Fibroblast of upper back skin (primary cell): ENCODE data around the gene MAST4.

Source experiments
- DNase-seq: peaks from one replicate; pipeline ENCODE4 v3.0.0-alpha.2; 2013

MAST4 gene

GRCh38 chr5:66969963-66970362 is 373.8 kb downstream of the MAST4 start:
- DNase-seq, result no peak

GRCh38 chr5:66972004-66972403 is 375.8 kb downstream of the MAST4 start:
- no peak for DNase-seq

GRCh38 chr5:66974256-66974655 is 378.1 kb downstream of the MAST4 start:
- peak; percentile 12 for DNase-seq

DNA sequence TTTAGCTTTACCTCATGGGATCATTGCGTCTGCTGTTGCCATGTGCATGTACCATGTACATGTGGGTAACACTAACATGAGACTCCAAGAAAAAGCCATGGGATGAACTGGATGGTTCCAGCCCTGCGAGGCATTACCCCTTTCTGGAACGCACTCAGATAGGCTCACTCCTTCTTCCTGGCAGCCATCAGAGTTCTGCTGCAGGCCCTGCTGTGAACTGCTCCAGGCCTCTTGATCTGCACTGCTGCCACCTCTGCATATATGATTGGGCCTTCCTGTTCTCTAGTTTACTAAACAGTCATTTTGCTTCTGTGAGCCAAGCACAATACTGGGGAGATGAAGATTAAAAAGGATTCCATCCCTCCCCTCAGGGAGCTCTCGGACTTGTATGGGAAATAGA is 379.9 kb downstream of the MAST4 start:
- no peak for DNase-seq

- DNase-seq, result no peak
Measured at GRCh38 chr5:66979738-66980137, 383.5 kb downstream of the MAST4 start.

DNA sequence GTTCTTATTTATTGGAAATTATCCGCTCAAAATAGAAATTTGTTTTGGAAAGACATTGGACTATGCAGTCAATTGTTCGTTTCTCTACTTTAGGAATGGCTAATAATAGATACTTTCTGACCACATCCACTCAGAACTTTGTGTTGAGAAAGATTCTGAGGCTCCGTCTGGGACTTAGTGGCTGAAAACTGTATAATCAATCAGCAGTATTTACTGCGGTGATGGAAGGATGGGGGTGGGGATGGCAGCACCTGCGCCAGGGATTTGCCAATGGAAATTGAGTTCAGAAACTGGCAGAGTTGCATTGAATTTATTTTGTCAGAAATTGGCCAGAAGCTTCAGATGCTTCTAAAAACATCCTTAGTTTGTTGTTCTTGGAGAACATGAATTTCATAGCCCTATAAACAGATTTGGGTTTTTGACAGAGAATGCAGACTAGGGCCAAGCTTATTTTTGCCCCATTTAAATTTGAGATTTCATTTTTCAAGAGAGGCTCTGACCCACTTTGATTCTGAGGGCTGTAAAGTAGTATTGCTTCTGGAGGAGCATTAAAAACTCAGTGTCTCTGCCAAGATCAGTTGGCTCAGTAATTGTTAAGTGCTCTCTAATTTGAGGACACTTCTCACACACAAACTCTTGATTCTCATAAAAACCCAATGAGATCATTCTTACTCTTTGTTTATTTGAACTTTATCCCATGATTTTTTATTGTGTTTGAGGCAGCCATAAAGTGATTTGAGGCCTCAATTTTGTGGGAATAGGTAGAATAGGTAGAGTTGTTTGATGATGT is 385.3 kb downstream of the MAST4 start:
- DNase-seq, result no peak

- DNase-seq, result no peak
Measured at GRCh38 chr5:66982056-66982387, 385.8 kb downstream of the MAST4 start.

DNA sequence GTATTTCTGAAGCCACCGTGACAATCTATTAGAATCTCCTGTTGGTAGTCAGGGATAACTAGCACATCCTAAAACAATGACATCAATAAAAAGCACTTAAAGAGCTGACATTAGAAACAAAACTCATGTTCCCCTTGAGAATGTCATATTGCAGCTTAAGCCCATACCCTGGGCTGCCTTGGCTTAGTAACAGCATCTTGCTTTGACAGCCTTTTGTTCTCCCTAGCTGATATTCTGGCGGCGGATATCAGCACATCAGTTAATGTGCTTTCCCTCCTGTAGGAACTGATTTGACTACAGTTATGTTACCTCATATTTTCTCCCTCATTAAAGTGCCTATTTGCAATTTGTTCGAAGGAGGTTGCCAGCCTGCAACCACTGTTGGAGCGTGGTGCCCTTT is 386.3 kb downstream of the MAST4 start:
- no peak for DNase-seq

DNA sequence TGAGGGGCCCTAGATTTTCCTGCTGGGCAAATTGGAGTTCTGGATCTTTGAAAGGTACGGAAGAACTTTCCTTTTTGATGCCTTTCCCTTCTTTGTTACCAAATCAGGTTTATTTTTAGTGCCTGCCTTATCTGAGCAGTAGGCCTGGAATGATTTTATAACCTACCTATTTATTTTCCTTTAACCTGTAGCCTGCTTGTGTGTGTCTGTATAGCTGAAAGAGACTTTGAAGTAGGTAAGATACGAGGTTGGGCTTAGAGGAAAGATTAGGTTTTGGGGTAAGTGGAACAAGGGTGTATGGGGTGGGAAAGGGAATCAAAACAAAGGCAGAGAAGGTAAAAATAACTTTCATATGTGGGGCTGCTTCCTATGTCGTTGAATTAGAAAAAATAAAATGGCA is 389.2 kb downstream of the MAST4 start:
- no peak for DNase-seq

- DNase-seq, result no peak
Measured at GRCh38 chr5:66986009-66986408, 389.8 kb downstream of the MAST4 start.

- DNase-seq, result no peak
Measured at GRCh38 chr5:66986534-66986933, 390.3 kb downstream of the MAST4 start.

DNA sequence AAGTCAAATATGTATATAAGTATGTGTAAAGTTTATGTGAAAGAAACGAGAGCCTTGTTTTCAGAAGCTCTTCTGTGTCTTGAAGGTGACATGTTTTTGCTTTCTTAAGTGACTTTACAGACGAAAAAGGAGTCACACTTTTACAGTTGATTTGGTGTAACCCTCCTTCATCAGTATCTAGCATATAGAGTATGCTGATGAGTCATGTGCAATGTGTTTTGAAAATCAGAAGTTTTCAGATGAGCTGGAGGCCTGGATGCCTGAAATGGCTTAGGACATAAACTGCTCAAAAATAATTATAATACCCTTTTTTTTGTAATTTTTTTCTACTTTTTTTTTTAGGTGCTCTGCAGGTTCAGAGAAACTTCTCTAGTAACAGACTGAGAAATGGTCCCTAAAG is 390.9 kb downstream of the MAST4 start:
- DNase-seq, result peak; percentile 24

- no peak for DNase-seq
Measured at GRCh38 chr5:66987540-66987939, 391.3 kb downstream of the MAST4 start.

GRCh38 chr5:66987949-66988838 is 392.0 kb downstream of the MAST4 start:
- DNase-seq, result peak; percentile 27

DNA sequence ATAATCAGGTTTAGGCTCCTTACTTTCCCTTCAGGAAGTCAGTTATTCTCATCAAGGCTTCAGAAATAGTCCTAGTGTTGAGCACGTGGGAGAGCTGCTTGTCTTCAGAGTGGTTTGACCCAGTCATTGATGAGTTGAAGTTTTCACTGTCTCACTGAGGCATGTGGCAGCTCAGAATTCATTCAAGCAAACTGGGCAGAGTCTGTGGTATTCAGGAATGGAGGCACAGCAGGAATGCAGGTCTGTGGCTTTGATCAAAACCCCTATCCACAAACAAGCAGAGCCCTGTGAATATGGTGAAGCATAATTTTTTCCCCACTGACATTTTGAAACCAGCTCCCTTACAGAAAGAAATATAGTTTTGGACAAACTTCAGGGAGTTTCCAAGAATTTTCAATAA is 393.1 kb downstream of the MAST4 start:
- peak; percentile 80 for DNase-seq

- DNase-seq, result no peak
Measured at GRCh38 chr5:66989781-66990180, 393.6 kb downstream of the MAST4 start.

DNA sequence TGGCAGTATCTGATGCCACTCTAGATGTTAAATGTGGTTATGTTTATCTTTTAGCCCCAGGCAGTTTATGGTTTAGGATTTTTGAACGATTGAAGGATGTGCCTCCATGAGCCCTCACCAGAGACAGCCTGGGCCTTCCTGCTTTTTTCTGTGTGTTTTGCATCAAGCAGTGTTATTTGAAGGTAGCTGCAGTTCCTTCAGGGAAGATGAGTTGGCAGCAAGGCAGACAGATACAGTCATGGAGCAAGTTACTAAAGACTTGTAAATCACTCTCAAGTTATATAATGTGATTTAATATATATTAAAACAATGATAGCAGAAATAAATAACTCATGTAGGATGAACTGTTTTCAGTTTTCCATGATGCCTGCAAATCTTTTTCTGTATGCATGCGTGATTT is 395.6 kb downstream of the MAST4 start:
- no peak for DNase-seq

GRCh38 chr5:66992547-66992946 is 396.4 kb downstream of the MAST4 start:
- DNase-seq, result no peak

DNA sequence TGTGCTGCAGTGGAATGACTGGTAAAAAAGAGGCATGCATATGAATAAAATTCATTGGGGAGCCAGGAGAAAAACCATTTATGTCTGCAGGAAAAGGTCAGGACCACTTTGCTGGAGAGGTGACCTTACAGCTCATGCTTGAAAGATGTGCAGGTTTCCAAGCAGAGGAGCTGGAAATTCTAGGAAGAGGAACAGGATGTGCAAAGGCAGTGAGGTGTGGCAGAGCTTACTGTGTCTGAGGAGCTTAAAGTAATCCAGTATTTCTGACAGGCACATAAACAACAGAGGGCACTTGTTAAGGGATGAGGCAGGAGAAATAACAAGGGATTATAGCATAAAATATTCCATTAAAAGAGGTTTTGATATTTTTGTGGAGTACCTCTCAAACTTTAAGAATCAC is 397.3 kb downstream of the MAST4 start:
- no peak for DNase-seq

DNA sequence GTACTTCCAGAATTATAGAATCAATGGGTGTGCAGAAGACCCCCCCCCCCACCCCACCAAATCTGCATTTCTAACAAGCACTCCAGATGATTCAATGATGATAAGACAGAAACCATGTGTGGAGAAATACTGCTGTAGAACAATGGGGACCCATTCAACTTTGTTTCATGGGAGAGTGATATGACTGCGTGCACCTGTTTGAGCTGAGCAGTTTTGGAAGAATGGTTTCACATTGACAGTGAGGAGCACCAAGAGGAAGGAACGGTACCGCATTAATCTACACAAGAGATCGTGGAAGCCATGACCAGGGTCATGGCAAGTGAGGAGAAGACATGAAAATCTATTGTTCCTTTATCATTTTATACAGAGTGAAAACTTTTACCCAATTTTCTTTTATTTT is 397.7 kb downstream of the MAST4 start:
- DNase-seq, result no peak

DNA sequence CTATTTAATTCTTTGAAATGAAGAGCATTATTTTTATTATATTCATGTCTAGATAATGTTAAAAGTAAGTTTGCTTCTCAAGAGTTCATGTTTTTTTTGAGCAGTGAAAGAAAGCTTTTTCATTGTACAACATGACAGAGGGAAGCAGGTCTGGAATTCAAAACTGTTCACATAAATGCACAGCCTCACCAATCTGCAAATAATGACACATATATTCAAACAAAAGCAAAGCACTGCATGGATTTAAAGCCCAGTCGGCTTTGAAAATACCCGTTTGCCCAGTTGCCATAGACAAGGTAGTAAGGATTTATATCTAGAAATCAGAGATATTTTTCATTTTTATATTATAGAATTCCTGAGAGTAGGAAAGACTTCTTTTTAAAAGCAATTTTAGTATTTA is 398.6 kb downstream of the MAST4 start:
- DNase-seq, result no peak

GRCh38 chr5:67000794-67001475 is 404.7 kb downstream of the MAST4 start:
- DNase-seq, result no peak

DNA sequence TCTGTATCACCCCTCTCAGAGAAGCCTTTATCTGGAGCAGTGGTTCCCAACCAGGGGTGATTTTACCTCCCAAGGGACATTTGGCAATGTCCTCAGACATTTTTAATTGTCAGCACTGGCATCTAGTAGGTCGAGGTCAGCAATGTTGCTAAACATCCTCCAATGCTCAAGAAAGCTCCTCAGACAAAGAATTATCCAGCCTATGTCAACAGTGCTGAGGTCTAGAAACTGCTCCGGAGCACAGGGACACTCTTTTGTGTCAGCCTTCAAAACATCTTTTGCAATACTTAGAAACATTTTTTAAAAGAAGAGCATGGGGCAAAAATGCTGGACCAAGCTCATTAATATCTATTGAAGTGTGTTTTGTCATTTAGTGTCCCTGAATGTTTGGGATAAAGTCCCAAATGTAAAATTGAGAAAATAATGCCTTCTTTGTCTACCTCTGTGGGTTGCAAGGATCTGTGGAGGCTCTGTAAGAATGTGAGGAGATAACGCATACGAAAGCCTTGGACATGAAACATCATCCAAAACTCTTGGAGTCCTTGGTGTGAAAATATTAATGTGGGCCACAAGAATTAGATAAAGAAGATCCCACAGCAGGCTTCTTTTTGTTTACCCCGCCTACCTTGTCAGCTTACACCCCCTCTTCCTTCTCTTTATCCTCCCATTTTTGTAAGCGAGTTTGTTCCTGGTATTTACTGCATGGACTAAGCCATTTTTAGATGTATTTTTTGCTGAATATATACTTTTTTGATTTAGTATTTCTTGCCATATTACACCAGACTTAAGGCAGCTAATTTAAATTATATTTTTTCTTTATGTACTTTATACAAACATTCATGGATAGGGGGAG is 406.9 kb downstream of the MAST4 start:
- no peak for DNase-seq
